ENCODE results near the gene PNPLA7. TPM values are rescaled to one million over a fixed set of nuclear protein-coding genes. Genes with fewer than 3 reads are reported as not detected.
A peak's percentile ranks its signal among the peaks of the same experiment; 100 is the strongest.

The PNPLA7 gene
- total and polyA plus RNA-seq, 2 of the 8 experiments (the other 6 are each of a cell fraction or from before 2014, with no cell fraction given), result 0.35 to 0.47 TPM

GRCh38 chr9:137590469-137591383, 40.5 kb upstream of the PNPLA7 start, which contains the start of gene ZMYND19 (continued):
- TF ChIP-seq FOSL1 (IDR thresholded peaks at IDR 0.05; ENCODE audit: insufficient read depth, low read depth, low read length) (peak; percentile 77; the same call in 1 of the 2 replicates), TBP (IDR thresholded peaks at IDR 0.05; ENCODE audit: low read depth, low read length) (peak; percentile 52; the same call in 1 of the 2 replicates), POLR2AphosphoS5 (IDR thresholded peaks at IDR 0.05; ENCODE audit: low read depth, low read length) (peak; percentile 67)

Data from H1 (cell line).